Stimulated activated CD4-positive, alpha-beta T cell treated with anti-CD3 and anti-CD28 coated beads, Interleukin-4, amount 100 ng/mL, for 24 hours (primary cell): Measurements from ENCODE around the gene GTF3C5.
"Not testable (repeated sequence)": the region's sequence is repeated elsewhere in the genome, so short reads cannot be mapped to it uniquely, and the experiment has no call there.

Experiments used
- DNase-seq: peaks from one replicate; pipeline ENCODE4 v3.0.0-alpha.2; 2020

GTF3C5 gene

DNA sequence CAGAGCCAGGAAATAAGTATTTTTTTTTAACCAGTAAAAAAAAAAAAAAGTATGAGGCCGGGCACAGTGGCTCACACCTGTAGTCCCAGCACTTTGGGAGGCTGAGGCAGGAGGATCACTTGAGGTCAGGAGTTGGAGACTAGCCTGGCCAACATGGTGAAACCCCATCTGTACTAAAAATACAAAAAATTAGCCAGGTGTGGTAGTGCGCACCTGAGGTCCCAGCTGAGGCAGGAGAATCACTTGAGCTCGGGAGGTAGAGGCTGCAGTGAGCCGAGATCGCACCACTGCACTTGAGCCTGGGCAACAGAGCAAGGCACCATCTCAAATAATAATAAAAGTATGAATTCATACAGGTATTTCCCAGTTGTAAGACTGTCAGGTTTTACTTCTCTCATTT, 41.4 kb downstream of the GTF3C5 start:
- not testable (repeated sequence) for DNase-seq

DNA sequence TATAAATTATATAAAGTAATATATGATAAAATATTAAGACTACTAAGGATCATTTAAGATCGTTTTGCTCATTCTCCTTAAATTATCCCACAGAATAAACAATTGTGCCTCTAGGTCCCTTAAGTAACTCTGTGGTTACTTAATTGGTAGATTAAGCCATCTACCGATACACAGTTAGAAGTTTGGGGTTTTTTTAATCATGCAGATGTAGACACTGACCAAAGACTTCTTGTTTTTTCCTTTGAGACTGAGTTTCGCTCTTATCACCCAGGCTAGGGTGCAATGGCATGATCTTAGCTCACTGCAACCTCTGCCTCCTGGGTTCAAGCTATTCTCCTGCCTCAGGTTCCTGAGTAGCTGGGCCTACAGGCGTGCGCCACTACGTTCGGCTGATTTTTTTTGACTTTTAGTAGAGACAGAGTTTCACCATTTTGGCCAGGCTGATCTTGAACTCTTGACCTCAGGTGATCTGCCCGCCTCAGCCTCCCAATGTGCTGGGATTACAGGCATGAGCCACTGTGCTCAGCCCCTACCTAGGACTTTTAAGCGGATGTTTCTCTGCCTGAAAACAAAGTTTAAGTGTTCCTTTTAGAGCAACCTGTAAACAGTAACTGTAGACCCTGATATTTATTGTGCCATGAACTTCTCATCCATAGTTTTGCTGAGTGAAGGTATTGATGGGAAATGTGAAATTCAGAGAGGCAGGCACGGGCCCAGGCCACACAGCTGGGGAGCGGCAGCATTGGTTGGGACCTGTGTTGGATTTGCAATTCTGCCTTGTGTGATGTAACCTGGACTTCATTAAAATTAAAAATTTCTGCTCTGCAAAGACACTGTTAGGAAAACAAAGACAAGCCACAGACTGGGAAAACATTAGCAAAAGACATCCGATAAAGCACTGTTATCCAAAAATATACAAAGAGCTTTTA, 42.6 kb downstream of the GTF3C5 start:
- DNase-seq = no peak

DNA sequence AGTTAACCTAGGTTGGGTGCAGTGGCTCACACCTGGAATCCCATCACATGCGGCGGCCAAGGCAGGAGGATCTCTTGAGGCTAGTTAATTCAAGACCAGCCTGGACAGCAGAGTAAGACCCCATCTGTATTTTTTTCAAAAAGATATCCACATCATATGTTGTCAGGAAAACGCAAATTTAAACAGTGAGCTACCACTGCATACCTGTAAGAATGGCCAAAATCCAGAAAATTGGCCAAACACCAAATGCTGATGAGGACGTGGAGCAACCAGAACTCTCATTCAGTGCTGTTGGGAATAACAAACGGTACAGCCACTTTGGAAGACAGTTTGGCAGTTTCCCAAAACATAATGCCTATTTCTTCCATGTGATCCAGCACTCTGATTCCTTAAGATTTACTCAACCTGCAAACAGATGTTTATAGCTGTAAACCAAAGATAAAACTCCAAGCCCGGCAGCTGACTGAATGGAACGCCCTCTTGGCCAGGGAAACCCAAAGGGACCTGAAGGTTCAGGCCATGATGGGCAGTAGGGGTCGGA, 43.4 kb downstream of the GTF3C5 start:
- no peak for DNase-seq

DNA sequence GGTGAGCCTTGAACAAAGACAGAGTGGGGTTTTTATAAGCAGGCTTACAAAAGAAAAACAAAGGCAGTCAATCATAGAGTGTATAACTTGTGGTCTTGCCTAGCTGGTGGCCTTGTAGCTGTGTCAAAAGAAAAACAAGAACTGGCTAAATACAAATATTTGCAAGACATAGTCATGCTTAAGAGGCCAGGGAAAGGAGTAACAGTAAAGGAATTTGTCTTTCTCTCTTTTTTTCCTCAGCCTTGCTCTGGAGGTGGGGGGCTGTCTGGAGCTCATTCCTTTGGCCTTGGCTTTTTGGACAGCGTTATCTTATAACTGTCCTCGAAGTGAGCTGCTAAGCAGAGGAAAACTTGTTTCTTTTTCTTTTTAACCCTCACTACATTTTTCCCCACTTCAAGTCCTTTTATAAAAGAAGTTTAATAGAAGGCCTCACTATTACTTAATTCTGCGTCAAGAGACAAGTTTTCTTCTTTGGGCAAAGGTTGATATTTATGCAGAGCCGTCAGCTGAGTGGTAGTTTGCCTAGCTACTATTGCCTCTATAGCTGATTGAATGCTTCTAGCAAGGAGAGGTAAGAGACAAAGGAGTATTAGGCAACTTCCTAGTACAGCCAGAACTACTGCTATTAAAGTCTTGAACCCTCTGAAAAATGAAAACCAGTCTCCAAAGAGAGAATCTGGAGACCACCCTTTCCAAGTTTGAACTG, 45.3 kb downstream of the GTF3C5 start:
- DNase-seq = no peak

DNA sequence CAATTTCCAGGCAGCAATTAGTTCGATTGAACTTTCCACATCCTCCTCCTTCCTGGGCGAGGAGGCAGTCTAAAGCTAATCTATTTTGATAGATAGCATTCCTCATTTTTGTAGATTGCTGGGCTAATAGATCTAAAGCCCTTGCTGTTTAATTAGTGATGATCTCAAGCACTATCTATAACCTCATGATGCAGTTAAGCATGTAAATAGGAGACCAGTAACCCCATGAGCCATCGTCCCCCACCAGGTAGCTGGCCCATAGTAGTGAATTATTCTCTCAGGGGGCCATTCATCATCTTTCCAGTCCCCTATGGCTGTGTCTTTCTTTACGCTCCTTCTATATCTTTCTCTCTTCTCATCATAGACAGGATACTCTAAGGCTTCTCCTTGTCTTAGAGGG, 45.9 kb downstream of the GTF3C5 start:
- DNase-seq = no peak

DNA sequence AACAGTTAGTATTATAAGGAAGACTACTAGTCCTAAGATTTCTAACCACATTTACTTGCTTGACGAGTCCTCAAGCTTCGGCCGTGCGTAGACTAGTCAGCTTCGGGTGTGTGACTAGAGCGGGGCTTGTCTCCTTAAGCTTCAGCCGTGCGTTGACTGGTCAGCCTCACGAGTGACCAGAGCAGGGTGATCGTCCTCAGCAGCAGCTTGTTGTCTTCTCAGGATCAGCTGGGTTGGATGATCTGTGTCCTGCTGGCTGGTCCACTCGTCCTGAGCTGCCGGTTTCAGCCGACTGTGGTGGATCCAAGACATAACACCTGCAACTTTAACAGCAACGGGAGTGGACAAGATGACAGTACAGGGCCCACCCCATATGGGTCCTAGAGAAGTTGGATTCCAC, 47.7 kb downstream of the GTF3C5 start:
- DNase-seq = no peak

DNA sequence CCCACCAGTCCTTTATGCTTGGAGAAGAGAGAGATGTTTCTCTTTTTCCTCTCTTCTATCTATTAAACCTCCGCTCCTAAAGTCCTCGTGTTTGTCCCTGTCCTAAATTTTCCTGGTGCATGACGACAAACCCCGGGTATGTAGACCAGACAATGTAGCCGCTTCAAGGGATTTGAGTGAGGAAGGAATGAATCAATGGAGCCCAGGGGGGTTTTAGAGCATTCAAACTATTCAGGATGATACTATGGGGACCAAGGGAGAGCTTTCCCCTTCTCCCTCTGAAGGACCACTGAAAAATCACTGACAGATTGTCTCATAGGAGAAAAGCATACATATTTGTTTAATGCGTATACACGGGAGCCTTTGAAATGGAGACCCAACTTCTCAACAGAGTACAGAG, 49.4 kb downstream of the GTF3C5 start:
- no peak for DNase-seq

DNA sequence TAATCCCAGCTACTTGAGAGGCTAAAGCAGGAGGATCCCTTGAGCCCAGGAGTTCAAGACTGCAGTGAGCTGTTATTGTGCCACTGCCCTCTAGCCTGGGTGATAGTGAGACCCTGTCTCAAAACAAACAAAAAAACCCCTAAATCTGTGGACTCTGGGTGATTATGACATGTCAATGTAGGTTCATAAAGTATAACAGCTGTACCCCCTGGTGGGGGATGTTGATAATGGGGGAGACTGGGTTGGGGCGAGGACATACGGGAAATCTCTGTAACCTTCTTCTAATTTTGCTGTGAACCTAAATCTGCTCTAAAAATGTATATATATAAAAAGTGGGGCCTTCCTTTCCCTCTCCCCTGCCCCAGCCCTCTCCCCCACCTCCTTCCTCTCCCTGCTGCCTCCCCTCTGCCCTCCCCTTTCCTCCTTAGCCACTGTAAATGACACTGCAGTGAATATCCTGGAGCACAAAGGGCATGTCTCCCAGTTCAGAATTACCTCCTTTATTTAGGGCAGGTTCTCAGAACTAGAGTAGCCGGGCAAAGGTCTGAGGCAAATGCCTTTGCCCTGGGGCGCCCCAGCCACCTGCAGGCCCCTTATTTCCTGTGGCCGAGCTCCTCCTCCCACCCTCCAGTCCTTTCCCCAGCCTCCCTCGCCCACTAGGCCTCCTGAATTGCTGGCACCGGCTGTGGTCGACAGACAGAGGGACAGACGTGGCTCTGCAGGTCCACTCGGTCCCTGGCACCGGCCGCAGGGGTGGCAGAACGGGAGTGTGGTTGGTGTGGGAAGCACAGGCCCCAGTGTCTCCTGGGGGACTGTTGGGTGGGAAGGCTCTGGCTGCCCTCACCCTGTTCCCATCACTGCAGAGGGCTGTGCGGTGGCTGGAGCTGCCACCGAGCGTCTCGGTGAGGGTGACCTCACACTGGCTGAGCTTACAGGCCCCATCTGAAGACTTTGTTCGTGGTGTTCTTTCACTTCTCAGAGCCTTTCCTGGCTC, 50.3 kb downstream of the GTF3C5 start:
- DNase-seq = not testable (repeated sequence)

DNA sequence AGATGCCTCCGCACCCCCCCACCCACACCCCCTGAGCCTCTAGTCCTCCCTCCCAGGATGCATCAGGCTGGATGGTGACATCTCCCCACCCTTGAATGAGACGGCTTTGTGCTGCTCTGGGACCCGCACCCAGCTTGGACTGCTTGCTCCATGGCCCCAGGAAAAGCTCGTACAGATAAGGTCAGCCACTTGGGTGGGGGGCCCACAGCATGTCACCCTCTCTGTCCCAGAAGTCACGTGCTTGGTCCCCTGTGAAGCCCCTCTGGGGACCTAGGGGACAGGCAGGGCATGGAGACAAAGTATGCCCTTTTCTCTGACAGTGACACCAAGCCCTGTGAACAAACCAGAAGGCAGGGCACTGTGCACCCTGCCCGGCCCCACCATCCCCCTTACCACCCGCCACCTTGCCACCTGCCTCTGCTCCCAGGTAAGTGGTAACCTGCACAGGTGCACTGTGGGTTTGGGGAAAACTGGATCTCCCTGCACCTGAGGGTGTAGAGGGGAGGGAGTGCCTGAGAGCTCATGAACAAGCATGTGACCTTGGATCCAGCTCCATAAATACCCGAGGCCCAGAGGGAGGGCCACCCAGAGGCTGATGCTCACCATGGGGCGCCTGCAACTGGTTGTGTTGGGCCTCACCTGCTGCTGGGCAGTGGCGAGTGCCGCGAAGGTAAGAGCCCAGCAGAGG, 51.3 kb downstream of the GTF3C5 start:
- DNase-seq = not testable (repeated sequence)

DNA sequence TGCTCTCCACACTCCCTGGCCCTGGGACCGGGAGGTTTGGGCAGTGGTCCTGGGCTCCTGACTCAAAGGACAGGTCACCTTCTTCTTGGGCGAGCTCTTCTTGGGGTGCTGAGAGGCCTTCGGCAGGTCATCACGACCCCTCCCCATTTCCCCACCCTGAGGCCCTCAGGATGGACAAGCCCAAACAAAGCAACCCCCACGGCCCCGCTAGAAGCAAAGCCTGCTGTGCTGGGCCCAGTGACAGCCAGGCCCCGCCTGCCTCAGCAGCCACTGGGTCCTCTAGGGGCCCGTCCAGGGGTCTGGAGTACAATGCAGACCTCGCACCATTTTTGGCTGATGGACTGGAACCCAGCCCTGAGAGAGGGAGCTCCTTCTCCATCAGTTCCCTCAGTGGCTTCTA, 52.9 kb downstream of the GTF3C5 start:
- DNase-seq = not testable (repeated sequence)

DNA sequence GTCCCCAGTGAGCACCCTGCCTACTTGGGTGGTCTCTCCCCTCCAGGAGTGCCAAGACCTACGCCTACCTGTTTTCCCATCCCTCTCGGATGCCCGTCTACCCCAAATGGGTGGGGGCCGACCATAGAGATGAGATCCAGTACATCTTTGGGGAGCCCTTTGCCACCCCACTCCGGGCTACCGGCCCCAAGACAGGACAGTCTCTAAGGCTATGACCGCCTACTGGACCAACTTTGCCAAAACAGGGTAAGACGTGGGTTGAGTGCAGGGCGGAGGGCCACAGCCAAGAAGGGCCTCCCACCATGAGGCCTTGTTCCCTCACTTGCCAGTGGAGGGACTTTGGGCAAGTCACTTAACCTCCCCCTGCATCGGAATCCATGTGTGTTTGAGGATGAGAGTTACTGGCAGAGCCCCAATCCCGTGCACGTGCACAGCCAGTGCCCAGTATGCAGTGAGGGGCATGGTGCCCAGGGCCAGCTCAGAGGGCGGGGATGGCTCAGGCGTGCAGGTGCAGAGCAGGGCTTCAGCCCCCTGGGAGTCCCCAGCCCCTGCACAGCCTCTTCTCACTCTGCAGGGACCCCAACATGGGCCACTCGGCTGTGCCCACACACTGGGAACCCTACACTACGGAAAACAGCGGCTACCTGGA, 55.5 kb downstream of the GTF3C5 start:
- DNase-seq = not testable (repeated sequence)

DNA sequence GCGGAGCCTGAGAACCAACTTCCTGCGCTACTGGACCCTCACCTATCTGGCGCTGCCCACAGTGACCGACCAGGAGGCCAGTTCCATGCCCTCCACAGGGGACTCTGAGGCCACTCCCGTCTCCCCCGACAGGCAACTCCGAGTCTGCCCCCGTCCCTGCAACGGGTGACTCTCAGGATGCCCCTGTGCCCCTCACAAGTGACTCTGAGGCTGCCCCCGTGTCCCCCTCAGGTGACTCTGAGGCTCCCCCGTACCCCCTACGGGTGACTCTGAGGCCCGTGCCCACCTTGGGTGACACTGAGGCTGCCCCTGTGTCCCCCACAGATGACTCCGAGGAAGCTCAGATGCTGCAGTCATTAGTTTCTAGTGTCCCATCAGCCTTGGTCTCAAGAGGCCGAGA, 56.1 kb downstream of the GTF3C5 start:
- no peak for DNase-seq

DNA sequence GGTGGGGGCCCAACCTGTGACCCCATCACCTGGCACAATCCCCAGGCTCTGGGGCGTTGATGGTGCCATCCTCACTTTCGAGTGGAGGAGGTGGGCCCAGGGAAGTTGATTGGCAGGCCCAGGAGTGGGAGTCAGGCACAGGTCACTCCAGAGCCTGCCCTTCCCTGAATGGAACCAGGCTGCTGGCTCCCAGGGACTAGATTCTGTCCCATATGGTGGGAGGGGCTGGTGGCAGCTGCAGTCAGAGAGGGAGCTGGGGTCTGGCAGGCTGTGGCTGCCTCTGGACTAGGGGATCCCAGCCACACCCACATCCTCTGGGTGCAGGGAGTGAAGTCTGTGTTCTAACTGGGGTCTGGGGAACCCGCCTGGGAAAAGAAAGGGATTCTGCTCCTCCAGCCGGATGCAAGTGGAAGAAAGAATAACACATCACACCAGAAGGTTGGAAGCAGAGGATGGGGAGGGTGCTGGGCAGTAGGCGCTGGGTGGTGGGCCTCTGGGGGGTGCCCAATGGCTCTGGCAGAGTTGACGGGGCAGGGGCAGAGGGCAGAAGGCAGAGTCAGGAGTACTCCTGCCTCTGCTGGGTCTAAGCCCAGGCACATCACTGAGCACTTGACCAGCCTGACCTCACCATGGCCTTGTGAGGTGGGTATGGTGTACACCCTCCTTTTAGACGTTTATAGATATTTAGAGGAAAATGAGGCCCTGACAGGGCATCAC, 56.8 kb downstream of the GTF3C5 start:
- no peak for DNase-seq

DNA sequence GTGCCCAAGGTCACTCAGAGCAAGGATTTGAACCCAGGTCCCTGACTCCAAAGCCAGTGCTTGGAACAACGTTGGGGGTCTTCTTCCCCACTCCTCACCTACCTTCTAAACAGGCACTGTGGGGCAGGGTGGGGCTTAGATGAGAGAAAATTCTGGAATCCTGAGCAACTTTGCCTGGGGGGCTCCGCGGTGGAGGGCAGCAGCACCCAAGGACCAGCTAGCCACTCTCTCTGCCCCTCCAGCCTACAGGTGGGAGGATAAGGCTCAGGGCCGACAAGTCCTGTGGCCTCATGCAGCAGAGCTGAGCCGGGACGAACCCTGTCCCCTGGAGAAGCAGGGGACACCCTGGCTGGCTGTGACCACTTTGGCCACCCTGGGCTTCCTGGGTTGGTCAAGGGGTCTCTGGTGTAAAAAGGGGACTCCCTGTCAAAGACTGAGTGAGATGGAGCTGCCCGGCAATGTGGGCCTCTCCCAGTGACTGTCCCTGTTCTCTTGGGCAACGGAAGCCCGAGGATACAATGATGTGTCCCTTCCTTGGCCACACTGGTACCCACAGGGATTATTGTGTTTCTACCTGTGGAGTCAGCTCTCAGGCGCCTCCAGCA, 57.5 kb downstream of the GTF3C5 start:
- DNase-seq = no peak

DNA sequence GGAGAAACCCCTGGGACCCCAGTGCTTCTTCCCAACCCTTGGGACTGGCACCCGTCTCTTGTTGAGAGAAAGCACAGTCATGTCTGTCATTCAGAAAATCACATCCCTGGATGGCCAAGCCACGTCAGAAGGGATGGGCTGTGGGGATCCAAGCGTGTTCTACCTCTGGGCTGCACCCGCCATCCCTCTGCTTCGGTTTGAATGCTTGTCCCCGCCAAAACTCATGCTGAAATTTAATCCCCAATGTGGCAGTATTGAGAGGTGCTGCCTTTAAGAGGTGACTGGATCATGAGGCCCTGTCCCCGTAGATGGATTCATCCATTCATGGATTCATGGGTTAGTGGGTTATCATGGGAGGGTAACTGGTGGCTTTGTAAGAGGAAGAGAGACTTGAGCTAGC, 58.0 kb downstream of the GTF3C5 start:
- no peak for DNase-seq

DNA sequence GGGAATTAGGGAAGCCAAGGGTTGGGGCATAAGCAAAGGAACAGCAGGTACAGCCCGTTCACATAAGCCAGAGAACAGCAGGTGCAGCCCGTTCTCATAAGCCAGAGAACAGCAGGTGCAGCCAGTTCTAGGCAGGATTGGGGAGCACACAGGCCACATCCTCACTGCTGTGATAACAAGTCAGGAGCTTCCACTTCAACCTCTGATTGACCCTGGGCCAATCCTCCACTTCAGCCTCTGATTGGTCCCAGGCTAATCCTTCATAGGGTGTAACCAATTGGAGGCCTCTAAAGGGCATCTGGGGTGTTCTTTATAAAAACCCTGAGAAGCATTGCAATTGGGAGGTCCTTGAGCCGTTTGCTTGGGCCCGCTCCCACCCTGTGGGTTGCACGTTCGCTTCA, 58.5 kb downstream of the GTF3C5 start:
- no peak for DNase-seq

DNA sequence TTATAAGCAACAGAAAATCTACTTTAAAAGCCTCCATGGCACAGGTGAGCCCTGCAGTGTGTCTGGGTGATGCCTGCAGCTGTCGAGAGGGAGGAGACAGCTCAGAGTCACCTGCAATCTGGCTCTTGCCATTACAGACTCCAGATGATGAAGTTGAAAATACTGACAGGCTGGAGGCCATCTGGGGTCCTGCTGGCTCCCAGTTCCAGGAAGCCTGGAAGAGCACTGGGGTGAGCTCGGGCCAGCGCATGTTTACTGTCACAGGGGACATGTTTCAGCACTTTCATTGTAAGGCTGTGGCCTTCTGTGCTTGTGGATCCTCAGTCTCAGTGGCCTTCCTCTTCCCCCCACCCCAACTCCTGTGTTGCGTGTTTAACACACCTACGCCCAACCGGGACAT, 59.4 kb downstream of the GTF3C5 start:
- DNase-seq = no peak

DNA sequence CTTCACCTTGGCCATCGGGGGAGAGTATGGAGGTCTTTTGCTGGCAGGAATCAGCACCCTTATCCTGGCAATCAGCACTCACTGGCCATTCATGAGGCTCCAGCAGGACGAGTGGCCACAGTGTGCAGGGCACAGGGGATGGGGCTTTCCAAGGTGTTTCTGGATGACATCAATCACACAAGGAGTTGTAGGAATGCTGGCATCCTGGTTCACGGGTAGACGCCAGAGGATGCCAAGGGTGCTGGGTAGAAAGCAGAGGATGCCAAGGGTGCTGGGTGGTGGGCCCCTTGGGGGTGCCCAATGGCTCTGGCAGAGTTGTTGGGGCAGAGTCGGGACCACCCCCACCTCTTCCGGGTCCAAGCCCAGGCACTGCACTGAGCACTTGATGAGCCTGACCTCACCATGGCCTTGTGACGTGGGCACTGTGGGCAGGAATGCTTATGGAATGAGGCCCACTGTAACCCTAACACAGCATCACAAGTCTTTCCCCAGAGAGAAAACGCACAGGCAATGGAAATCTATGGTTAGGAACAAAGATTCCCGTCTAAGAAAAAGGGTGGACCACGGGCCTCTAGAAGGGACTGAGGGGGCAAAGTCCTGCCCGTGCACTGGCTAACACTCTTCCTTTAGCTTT, 60.1 kb downstream of the GTF3C5 start:
- no peak for DNase-seq

DNA sequence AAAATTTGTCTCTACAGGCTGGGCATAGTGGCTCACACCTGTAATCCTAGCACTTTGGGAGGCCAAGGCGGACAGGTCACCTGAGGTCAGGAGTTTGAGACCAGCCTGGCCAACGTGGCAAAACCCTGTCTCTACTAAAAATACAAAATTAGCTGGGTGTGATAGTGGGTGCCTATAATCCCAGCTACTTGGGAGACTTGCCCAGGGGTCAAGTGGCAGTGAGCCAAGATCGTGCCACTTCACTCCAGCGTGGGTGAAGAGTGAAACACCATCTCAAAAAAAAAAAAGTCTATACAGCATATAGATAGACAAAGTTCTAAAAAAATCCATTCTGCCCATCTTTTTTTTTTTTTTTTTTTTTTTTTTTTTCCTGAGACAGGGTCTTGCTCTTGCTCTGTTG, 63.6 kb downstream of the GTF3C5 start:
- DNase-seq = not testable (repeated sequence)

DNA sequence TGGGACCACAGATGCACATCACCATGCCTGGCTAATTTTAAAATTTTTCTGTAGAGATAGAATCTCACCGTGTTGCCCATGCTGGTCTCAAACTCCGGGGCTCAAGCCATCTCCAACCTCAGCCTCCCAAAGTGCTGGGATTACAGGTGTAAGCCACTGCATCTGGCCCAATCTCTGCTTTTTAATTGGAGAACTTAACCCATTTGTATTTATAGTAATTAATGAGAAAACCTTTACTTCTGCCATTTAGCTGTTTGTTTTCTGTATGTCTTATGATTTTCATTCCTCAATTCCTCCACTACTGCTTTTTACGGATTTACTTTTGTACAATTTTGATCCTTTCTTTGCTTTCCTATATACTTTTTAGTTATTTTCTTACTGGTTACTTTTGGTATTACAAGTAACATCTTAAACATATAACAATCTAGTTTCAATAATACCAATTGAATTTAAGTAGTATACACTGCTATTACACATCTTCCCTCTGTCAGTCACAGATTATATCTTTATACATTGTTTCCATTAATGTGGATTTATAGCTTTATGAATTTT, 64.1 kb downstream of the GTF3C5 start:
- DNase-seq = no peak
